ENCODE measurements around the gene C3AR1. TPM values are rescaled to one million over a fixed set of nuclear protein-coding genes. Genes with fewer than 3 reads are reported as not detected.
"Not testable (repeated sequence)": the region's sequence is repeated elsewhere in the genome, so short reads cannot be mapped to it uniquely, and the experiment has no call there.

C3AR1 gene
- total and polyA plus RNA-seq, 8 donors: 0.93 to 19.0 (median 1.5) TPM

DNA sequence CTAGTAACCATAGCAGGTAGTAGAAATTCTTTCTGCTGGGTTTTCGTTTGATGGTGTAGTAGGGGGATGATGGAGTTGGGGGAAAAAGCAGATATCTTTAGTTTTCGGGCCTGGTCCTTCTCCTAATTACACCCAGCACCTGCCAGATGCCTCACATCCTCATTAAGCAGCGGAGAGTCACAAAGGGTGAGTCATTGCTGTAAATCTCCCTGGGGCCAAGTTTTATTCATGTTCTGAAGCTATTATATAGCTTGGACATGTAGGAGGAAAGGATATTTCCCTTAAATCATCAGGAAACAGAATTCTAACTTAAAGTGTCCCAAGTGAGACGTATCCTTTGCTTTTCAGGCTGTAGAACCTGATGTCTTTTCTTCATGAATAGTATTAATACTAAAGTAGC is 11.0 kb upstream of the C3AR1 start:
- DNase-seq: no peak
- WGBS, 2 donors: 67 to 78% methylated on average over 4 of the region's 4 CpGs
- Histone ChIP-seq H3K9me3 (no peaks in the 10 kb centered on the region), H3K27ac (no peak overlapping the region), H3K4me1 (peaks cover 0 to 11% (median 5%) of the 10 kb centered on the region in 3 donors), H3K27me3 (no peaks in the 10 kb centered on the region), H3K4me3 (no peak overlapping the region), H3K36me3 (no peaks in the 10 kb centered on the region)
- ATAC-seq: no peak
- TF ChIP-seq, protein P1, sequence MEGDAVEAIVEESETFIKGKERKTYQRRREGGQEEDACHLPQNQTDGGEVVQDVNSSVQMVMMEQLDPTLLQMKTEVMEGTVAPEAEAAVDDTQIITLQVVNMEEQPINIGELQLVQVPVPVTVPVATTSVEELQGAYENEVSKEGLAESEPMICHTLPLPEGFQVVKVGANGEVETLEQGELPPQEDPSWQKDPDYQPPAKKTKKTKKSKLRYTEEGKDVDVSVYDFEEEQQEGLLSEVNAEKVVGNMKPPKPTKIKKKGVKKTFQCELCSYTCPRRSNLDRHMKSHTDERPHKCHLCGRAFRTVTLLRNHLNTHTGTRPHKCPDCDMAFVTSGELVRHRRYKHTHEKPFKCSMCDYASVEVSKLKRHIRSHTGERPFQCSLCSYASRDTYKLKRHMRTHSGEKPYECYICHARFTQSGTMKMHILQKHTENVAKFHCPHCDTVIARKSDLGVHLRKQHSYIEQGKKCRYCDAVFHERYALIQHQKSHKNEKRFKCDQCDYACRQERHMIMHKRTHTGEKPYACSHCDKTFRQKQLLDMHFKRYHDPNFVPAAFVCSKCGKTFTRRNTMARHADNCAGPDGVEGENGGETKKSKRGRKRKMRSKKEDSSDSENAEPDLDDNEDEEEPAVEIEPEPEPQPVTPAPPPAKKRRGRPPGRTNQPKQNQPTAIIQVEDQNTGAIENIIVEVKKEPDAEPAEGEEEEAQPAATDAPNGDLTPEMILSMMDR (IDR thresholded peaks at IDR 0.05): no peak
- intact Hi-C loops (cut with DNase I): no loop called here
- FAIRE-seq: no peak

DNA sequence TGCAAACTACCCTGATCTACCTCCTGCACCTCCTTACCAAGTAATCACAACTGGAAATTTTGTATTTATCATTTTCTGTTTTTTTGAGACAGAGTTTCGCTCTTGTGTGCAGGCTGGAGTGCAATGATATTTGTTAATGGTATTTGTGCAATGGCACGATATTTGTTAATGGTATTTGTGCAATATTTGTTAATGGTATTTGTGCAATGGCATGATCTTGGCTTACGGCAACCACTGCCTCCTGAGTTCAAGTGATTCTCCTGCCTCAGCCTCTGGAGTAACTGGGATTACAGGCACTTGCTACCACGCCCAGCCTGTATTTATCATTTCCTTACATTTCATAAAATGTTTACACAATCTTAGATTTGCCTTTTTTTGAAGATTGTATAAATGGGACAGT is 10.2 kb upstream of the C3AR1 start:
- Histone ChIP-seq H3K27me3 (no peaks in the 10 kb centered on the region), H3K4me3 (no peak overlapping the region), H3K27ac (no peak overlapping the region), H3K4me1 (peaks cover 0 to 11% (median 5%) of the 10 kb centered on the region in 3 donors), H3K36me3 (no peaks in the 10 kb centered on the region), H3K9me3 (no peaks in the 10 kb centered on the region)
- intact Hi-C loops (cut with DNase I): no loop called here
- DNase-seq (no peak), FAIRE-seq (no peak), ATAC-seq (no peak)
- TF ChIP-seq, protein P1 (IDR thresholded peaks at IDR 0.05): no peak
- WGBS, 2 donors: 78 to 86% methylated on average over 4 of the region's 4 CpGs

DNA sequence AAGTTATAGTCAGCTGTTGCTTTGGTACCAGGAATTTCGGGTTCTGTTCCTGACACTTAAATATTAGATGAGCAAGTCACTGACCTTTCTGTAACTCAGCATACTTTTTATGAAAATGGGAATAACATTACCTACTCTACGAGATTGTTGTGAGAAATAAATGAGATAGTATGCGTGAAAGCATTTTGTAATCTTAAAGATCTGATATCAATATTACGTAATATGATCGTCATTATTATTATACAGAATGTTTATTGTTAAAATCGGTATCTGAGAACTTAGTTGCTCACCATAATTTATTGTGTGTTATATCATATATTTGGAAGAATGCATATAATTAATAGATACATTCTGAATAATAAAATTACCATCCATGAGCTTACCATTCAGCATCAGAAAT is 9.8 kb upstream of the C3AR1 start:
- Histone ChIP-seq H3K4me1 (peaks cover 0 to 10% (median 5%) of the 10 kb centered on the region in 3 donors), H3K27me3 (no peaks in the 10 kb centered on the region), H3K9me3 (no peaks in the 10 kb centered on the region), H3K36me3 (no peaks in the 10 kb centered on the region), H3K4me3 (no peak overlapping the region), H3K27ac (no peak overlapping the region)
- FAIRE-seq: no peak
- intact Hi-C loops (cut with DNase I): no loop called here
- ATAC-seq: no peak
- TF ChIP-seq, protein P1 (IDR thresholded peaks at IDR 0.05): no peak
- no peak for DNase-seq
- 64 to 78% methylated on average over 6 of the region's 6 CpGs for WGBS, 2 donors

DNA sequence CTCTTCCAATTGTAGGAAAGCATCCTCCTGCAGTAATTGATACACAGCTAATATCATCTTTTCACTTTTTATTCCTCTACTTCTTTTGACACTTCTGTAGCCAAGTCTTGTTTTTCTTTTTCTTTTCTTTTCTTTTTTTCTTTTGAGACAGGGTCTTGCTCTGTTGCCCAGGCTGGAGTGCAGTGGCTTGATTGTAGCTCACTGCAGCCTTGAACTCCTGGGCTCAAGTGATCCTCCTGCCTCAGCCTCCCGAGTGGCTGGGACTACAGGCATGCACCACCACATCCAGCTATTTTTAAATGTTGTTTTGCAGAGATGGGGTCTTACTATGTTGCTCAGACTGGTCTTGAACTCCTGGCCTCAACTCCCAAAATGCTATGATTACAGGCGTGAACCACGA is 5.7 kb upstream of the C3AR1 start:
- H3K27me3 ChIP-seq; ATAC-seq; DNase-seq; H3K4me1 ChIP-seq; H3K36me3 ChIP-seq; H3K9me3 ChIP-seq; FAIRE-seq; H3K27ac ChIP-seq; intact Hi-C loops (cut with DNase I); H3K4me3 ChIP-seq: not testable (repeated sequence)
- WGBS, 2 donors: 76 to 83% methylated on average over 3 of the region's 3 CpGs

DNA sequence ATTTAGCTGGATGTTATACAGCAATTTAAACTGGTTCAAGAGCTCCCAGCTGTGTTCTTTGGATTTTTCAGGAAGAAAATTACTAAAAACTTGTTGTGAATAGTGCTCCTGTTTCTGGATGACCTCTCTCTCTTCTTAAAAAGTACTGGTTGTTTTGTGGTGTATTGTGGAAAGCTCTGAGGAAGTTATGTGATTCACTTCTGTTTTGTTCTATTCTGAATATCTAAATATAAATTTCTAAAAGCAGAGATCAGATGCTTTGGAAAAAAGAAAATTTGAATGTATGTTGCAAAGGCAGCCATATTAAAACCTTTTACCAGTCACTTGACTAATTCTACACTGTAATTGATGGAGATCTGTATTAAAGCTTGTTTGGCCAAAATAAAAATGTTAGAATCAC is 3.4 kb upstream of the C3AR1 start:
- FAIRE-seq (no peak), ATAC-seq (peak in 1 of 4 donors; percentile 21), DNase-seq (no peak)
- TF ChIP-seq, protein P1 (IDR thresholded peaks at IDR 0.05): no peak
- Histone ChIP-seq H3K27me3 (no peaks in the 10 kb centered on the region), H3K9me3 (no peaks in the 10 kb centered on the region), H3K27ac (no peak overlapping the region), H3K4me1 (no peaks in the 10 kb centered on the region), H3K4me3 (no peak overlapping the region), H3K36me3 (no peaks in the 10 kb centered on the region)
- intact Hi-C loops (cut with DNase I): no loop called here

DNA sequence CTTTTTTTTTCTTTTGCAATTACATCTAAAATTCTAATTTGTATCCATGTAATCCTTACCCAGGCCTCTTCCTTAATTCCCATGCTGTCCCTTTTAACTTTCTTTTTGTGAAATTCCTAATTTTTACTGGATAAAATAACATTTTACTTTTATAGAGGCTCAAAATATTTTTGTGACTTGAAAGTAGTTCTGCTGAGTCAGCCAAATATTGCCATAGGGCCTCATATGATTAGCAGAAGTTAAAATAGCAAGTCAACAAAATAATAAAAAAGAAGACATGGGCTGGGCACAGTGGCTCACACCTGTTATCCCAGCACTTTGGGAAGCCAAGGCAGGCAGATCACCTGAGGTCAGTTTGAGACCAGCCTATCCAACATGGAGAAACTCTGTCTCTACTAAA is 2.0 kb downstream of the C3AR1 start:
- no peak for ATAC-seq
- no peak for FAIRE-seq
- Histone ChIP-seq H3K4me1 (no peaks in the 10 kb centered on the region), H3K9me3 (no peaks in the 10 kb centered on the region), H3K4me3 (no peak overlapping the region), H3K27ac (peak overlapping the region in 1 of 4 donors; percentile 32), H3K36me3 (no peaks in the 10 kb centered on the region), H3K27me3 (no peaks in the 10 kb centered on the region)
- TF ChIP-seq, protein P1 (IDR thresholded peaks at IDR 0.05): no peak
- DNase-seq: no peak
- intact Hi-C loops (cut with DNase I): no loop called here

All from pancreas (tissue), 10 donors.